ENCODE measurements around the gene KIFC1.

The KIFC1 gene

DNA sequence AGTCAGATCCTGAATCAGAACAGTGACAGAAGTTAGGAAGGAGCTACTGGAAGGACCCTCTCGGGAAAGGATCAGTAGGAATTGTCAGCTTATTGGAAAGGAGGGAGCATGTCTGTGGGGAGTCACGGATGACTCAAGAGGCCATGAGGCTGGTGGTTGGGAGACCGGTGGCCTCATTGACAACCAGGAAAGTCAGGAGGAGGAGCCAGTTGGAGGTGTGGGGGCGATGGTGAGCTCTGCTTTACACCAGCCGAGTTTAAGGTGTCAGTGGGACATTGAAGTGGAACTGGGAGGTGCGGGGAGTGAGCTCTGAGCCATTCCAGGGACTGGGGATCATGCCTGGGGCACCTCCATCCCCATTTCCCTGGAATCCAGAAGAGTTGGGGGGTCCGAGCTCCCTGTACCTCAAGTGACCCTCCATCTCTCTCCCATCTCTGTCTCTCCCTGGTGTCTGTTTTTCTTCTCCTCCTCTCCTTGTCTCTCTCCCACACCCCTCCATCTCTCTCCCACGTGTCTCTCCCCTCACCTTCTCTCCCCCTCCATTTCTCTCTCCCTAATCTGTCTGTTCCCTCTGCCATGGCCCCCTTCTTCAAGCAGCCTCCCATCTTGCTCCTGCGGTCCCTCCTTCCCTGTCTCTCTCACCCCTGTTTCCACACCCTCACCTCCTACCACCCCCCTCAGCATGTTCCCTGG, 48.5 kb downstream of the KIFC1 start:
- H3K36me3 ChIP-seq (ENCODE audit: insufficient read depth, low read length), result peaks cover 93% of the 10 kb centered on the region
- H3K27me3 ChIP-seq (ENCODE audit: insufficient read depth, low read length), result no peaks in the 10 kb centered on the region
- H3K4me3 ChIP-seq (ENCODE audit: low read length), result no peak overlapping the region
- H3K27ac ChIP-seq (ENCODE audit: low read depth, low read length), result no peak overlapping the region
- H3K9ac ChIP-seq (ENCODE audit: low read depth, low read length), result no peak overlapping the region
- WGBS, result 79% methylated on average over 9 of the region's 9 CpGs
- H3K9me3 ChIP-seq (ENCODE audit: insufficient read depth, low read depth, low read length), result no peaks in the 10 kb centered on the region
- no peaks in the 10 kb centered on the region for H3K4me1 ChIP-seq (ENCODE audit: insufficient read depth, low read length)

DNA sequence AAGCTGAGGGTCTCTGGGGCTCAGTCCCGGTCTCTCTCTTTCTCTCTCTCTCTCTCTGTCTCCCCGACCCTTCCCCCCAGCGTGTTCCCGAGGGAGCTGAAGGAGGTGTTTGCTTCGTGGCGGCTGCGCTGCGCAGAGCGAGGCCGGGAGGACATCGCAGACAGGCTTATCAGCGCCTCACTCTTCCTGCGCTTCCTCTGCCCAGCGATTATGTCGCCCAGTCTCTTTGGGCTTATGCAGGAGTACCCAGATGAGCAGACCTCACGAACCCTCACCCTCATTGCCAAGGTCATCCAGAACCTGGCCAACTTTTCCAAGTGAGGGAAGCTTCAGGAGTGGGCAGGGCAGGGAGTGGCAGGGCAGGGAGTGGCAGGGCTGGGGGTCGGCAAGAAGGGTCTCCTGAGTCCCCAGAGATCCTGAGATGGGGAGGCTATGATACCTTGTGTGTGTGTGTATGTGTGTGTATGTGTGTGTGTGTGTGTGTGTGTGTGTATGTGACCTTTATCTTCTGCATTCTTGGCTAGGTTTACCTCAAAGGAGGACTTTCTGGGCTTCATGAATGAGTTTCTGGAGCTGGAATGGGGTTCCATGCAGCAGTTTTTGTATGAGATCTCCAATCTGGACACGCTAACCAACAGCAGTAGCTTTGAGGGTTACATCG, 49.2 kb downstream of the KIFC1 start:
- no peaks in the 10 kb centered on the region for H3K27me3 ChIP-seq (ENCODE audit: insufficient read depth, low read length)
- WGBS, result 91% methylated on average over 19 of the region's 19 CpGs
- H3K4me3 ChIP-seq (ENCODE audit: low read length), result no peak overlapping the region
- H3K9me3 ChIP-seq (ENCODE audit: insufficient read depth, low read depth, low read length), result no peaks in the 10 kb centered on the region
- no peaks in the 10 kb centered on the region for H3K4me1 ChIP-seq (ENCODE audit: insufficient read depth, low read length)
- peaks cover 93% of the 10 kb centered on the region for H3K36me3 ChIP-seq (ENCODE audit: insufficient read depth, low read length)
- H3K27ac ChIP-seq (ENCODE audit: low read depth, low read length), result no peak overlapping the region
- no peak overlapping the region for H3K9ac ChIP-seq (ENCODE audit: low read depth, low read length)

GRCh38 chr6:33441457-33441856, 49.8 kb downstream of the KIFC1 start:
- H3K4me1 ChIP-seq (ENCODE audit: insufficient read depth, low read length), result no peaks in the 10 kb centered on the region
- H3K27ac ChIP-seq (ENCODE audit: low read depth, low read length), result no peak overlapping the region
- whole genome bisulfite sequencing, result 97% methylated on average over 9 of the region's 9 CpGs
- no peaks in the 10 kb centered on the region for H3K27me3 ChIP-seq (ENCODE audit: insufficient read depth, low read length)
- H3K9me3 ChIP-seq (ENCODE audit: insufficient read depth, low read depth, low read length), result no peaks in the 10 kb centered on the region
- no peak overlapping the region for H3K4me3 ChIP-seq (ENCODE audit: low read length)
- H3K9ac ChIP-seq (ENCODE audit: low read depth, low read length), result no peak overlapping the region
- H3K36me3 ChIP-seq (ENCODE audit: insufficient read depth, low read length), result peaks cover 94% of the 10 kb centered on the region

DNA sequence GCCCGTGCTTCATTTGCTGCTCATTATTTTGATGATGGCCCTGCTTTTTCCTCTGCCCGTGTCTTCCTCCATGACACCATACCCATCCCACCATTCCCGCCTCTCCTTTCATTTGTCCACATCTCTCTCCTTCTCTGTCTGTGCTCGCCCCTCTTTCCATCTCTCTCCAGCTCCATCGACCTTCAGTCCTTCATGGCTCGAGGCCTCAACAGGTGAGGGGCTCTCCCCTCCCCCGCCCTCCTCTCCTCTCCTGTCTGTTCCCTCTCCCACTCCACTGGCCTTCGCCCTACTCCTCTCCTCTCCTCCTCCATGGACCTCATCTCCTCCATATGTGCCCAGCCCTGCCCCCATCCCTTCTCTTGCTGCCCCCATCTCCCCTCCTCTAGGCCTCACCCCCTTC, 50.7 kb downstream of the KIFC1 start:
- no peak overlapping the region for H3K4me3 ChIP-seq (ENCODE audit: low read length)
- no peak overlapping the region for H3K9ac ChIP-seq (ENCODE audit: low read depth, low read length)
- H3K36me3 ChIP-seq (ENCODE audit: insufficient read depth, low read length), result peaks cover 94% of the 10 kb centered on the region
- 89% methylated on average over 8 of the region's 8 CpGs for WGBS
- H3K27me3 ChIP-seq (ENCODE audit: insufficient read depth, low read length), result no peaks in the 10 kb centered on the region
- no peak overlapping the region for H3K27ac ChIP-seq (ENCODE audit: low read depth, low read length)
- no peaks in the 10 kb centered on the region for H3K9me3 ChIP-seq (ENCODE audit: insufficient read depth, low read depth, low read length)
- H3K4me1 ChIP-seq (ENCODE audit: insufficient read depth, low read length), result no peaks in the 10 kb centered on the region

DNA sequence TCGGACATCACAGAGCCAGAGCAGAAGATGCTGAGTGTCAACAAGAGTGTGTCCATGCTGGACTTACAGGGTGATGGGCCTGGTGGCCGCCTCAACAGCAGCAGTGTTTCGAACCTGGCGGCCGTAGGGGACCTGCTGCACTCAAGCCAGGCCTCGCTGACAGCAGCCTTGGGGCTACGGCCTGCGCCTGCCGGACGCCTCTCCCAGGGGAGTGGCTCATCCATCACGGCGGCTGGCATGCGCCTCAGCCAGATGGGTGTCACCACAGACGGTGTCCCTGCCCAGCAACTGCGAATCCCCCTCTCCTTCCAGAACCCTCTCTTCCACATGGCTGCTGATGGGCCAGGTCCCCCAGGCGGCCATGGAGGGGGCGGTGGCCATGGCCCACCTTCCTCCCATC, 51.4 kb downstream of the KIFC1 start:
- H3K27ac ChIP-seq (ENCODE audit: low read depth, low read length), result no peak overlapping the region
- no peaks in the 10 kb centered on the region for H3K9me3 ChIP-seq (ENCODE audit: insufficient read depth, low read depth, low read length)
- no peaks in the 10 kb centered on the region for H3K27me3 ChIP-seq (ENCODE audit: insufficient read depth, low read length)
- no peak overlapping the region for H3K9ac ChIP-seq (ENCODE audit: low read depth, low read length)
- WGBS, result 96% methylated on average over 17 of the region's 17 CpGs
- peaks cover 95% of the 10 kb centered on the region for H3K36me3 ChIP-seq (ENCODE audit: insufficient read depth, low read length)
- H3K4me1 ChIP-seq (ENCODE audit: insufficient read depth, low read length), result no peaks in the 10 kb centered on the region
- H3K4me3 ChIP-seq (ENCODE audit: low read length), result no peak overlapping the region

- Histone ChIP-seq H3K27ac (ENCODE audit: low read depth, low read length) (no peak overlapping the region), H3K9me3 (ENCODE audit: insufficient read depth, low read depth, low read length) (no peaks in the 10 kb centered on the region), H3K9ac (ENCODE audit: low read depth, low read length) (no peak overlapping the region), H3K36me3 (ENCODE audit: insufficient read depth, low read length) (peaks cover 95% of the 10 kb centered on the region), H3K4me3 (ENCODE audit: low read length) (no peak overlapping the region), H3K4me1 (ENCODE audit: insufficient read depth, low read length) (no peaks in the 10 kb centered on the region), H3K27me3 (ENCODE audit: insufficient read depth, low read length) (no peaks in the 10 kb centered on the region)
- 97% methylated on average over 18 of the region's 18 CpGs for WGBS
Observed at GRCh38 chr6:33443619-33444504, 52.2 kb downstream of the KIFC1 start.

GRCh38 chr6:33445119-33445603, 53.5 kb downstream of the KIFC1 start:
- Histone ChIP-seq H3K4me1 (ENCODE audit: insufficient read depth, low read length) (no peaks in the 10 kb centered on the region), H3K36me3 (ENCODE audit: insufficient read depth, low read length) (peaks cover 97% of the 10 kb centered on the region), H3K27ac (ENCODE audit: low read depth, low read length) (no peak overlapping the region), H3K9me3 (ENCODE audit: insufficient read depth, low read depth, low read length) (no peaks in the 10 kb centered on the region), H3K4me3 (ENCODE audit: low read length) (no peak overlapping the region), H3K9ac (ENCODE audit: low read depth, low read length) (no peak overlapping the region), H3K27me3 (ENCODE audit: insufficient read depth, low read length) (no peaks in the 10 kb centered on the region)
- WGBS, result 98% methylated on average over 2 of the region's 3 CpGs

GRCh38 chr6:33446356-33446755, 54.7 kb downstream of the KIFC1 start:
- H3K36me3 ChIP-seq (ENCODE audit: insufficient read depth, low read length), result peaks cover 94% of the 10 kb centered on the region
- H3K9ac ChIP-seq (ENCODE audit: low read depth, low read length), result no peak overlapping the region
- no peaks in the 10 kb centered on the region for H3K27me3 ChIP-seq (ENCODE audit: insufficient read depth, low read length)
- H3K9me3 ChIP-seq (ENCODE audit: insufficient read depth, low read depth, low read length), result no peaks in the 10 kb centered on the region
- H3K27ac ChIP-seq (ENCODE audit: low read depth, low read length), result no peak overlapping the region
- 94% methylated on average over 10 of the region's 10 CpGs for WGBS
- H3K4me3 ChIP-seq (ENCODE audit: low read length), result no peak overlapping the region
- H3K4me1 ChIP-seq (ENCODE audit: insufficient read depth, low read length), result no peaks in the 10 kb centered on the region

DNA sequence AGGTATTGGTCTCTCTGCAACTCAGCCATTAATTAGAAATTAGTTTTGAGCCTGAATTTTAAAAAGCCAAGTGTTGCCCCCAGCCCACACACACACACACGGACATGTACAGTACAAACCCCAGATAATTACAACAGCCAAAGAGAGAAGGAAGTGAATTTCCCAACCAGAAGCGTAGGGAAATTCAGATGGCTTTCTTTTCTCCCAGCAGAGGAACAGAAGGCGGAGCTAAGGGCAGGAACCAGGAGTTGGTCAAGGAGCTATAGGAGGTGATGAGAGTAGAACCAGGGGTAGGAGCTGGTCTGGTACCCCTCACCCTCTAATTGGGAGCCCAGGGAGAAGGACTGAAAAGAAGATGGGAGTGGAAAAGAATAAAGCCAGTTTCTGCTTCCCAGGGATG, 58.8 kb downstream of the KIFC1 start:
- no peak overlapping the region for H3K4me3 ChIP-seq (ENCODE audit: low read length)
- H3K9me3 ChIP-seq (ENCODE audit: insufficient read depth, low read depth, low read length), result no peaks in the 10 kb centered on the region
- H3K27me3 ChIP-seq (ENCODE audit: insufficient read depth, low read length), result no peaks in the 10 kb centered on the region
- H3K36me3 ChIP-seq (ENCODE audit: insufficient read depth, low read length), result peaks cover 63% of the 10 kb centered on the region
- H3K9ac ChIP-seq (ENCODE audit: low read depth, low read length), result no peak overlapping the region
- no peaks in the 10 kb centered on the region for H3K4me1 ChIP-seq (ENCODE audit: insufficient read depth, low read length)
- WGBS, result 95% methylated on average over 3 of the region's 3 CpGs
- H3K27ac ChIP-seq (ENCODE audit: low read depth, low read length), result no peak overlapping the region

DNA sequence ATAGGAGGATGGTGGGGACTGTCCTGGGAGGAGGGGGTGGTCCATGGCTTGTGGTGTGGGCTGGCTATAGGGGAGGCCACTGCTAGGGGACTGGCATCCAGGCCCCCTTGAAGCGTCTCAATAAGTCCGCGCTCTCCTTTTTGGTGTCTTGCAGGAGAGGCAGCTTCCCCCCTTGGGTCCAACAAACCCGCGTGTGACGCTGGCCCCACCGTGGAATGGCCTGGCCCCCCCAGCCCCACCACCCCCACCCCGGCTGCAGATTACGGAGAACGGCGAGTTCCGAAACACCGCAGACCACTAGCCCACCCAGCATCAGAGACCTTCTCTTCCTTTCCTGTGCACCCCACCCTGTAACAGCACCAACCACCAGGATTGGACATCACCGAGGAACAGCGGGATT, 60.0 kb downstream of the KIFC1 start:
- H3K36me3 ChIP-seq (ENCODE audit: insufficient read depth, low read length), result peaks cover 63% of the 10 kb centered on the region

GRCh38 chr6:33452496-33452895, 60.9 kb downstream of the KIFC1 start:
- no CpG with 5 or more reads among the region's 4 CpGs for WGBS
- Histone ChIP-seq H3K9ac (ENCODE audit: low read depth, low read length) (no peak overlapping the region), H3K36me3 (ENCODE audit: insufficient read depth, low read length) (peaks cover 63% of the 10 kb centered on the region)

More for the DNA sequence above, 60.0 kb downstream of the KIFC1 start:
- Histone ChIP-seq H3K4me3 (ENCODE audit: low read length) (no peak overlapping the region), H3K27me3 (ENCODE audit: insufficient read depth, low read length) (no peaks in the 10 kb centered on the region), H3K27ac (ENCODE audit: low read depth, low read length) (no peak overlapping the region), H3K9me3 (ENCODE audit: insufficient read depth, low read depth, low read length) (no peaks in the 10 kb centered on the region), H3K4me1 (ENCODE audit: insufficient read depth, low read length) (no peaks in the 10 kb centered on the region), H3K9ac (ENCODE audit: low read depth, low read length) (no peak overlapping the region)
- 97% methylated on average over 15 of the region's 15 CpGs for WGBS

More at GRCh38 chr6:33452496-33452895, 60.9 kb downstream of the KIFC1 start:
- H3K4me3 ChIP-seq (ENCODE audit: low read length), result no peak overlapping the region
- no peaks in the 10 kb centered on the region for H3K27me3 ChIP-seq (ENCODE audit: insufficient read depth, low read length)
- H3K4me1 ChIP-seq (ENCODE audit: insufficient read depth, low read length), result no peaks in the 10 kb centered on the region
- H3K27ac ChIP-seq (ENCODE audit: low read depth, low read length), result no peak overlapping the region
- no peaks in the 10 kb centered on the region for H3K9me3 ChIP-seq (ENCODE audit: insufficient read depth, low read depth, low read length)

All from HUES64 (cell line).